Muscle of back (tissue), 11 donors: ENCODE data around the gene TYROBP. TPM values are rescaled to one million over a fixed set of nuclear protein-coding genes. Genes with fewer than 3 reads are reported as not detected.
A peak's percentile ranks its signal among the peaks of the same experiment; 100 is the strongest.
"Not testable (repeated sequence)": the region's sequence is repeated elsewhere in the genome, so short reads cannot be mapped to it uniquely, and the experiment has no call there.

Experiments used
- DNase-seq, 3 donors: peaks; one replicate each; pipeline versions ENCODE4 v3.0.0 to v3.0.0-alpha.2; 2013
- polyA plus RNA-seq, 10 donors: library from polyadenylated mRNA; unstranded; fragments of 120-200 nt; gene quantifications; one replicate each; pipeline ENCODE4 v1.2.1, GENCODE V29; 2013; ENCODE audit not compliant: insufficient read length in 10 of 10

The TYROBP gene
- polyA plus RNA-seq, 10 donors = 11.6 to 22.8 (median 16.9) TPM

GRCh38 chr19:35935911-35936737, 28.0 kb upstream of the TYROBP start, which contains the start of gene LRFN3:
LRFN3 (plus strand) TSS chr19:35936374; CDS start chr19:35939426, 3,052 bp downstream.
- peak; percentile 60 to 90 (median 86) for DNase-seq

GRCh38 chr19:35932291-35932936, 24.3 kb upstream of the TYROBP start:
- no peak for DNase-seq

- DNase-seq = no peak
These were observed 23.7 kb upstream of the TYROBP start for GRCh38 chr19:35931874-35932202.

- DNase-seq = peak; percentile 100
These were observed 23.2 kb upstream of the TYROBP start for GRCh38 chr19:35931161-35931873.

- DNase-seq = no peak
These were observed 21.8 kb upstream of the TYROBP start for GRCh38 chr19:35929876-35930275.

GRCh38 chr19:35928507-35928906, 20.4 kb upstream of the TYROBP start:
- DNase-seq = no peak

GRCh38 chr19:35925501-35925900, 17.4 kb upstream of the TYROBP start:
- DNase-seq = no peak

GRCh38 chr19:35921012-35921411, 12.9 kb upstream of the TYROBP start:
- no peak for DNase-seq

- no peak for DNase-seq
These were observed 11.2 kb upstream of the TYROBP start for GRCh38 chr19:35919306-35919705.

GRCh38 chr19:35915443-35915842, 7.3 kb upstream of the TYROBP start:
- DNase-seq = no peak

- no peak for DNase-seq
These were observed 5.5 kb upstream of the TYROBP start for GRCh38 chr19:35913589-35913988.

- DNase-seq = no peak
These were observed 3.7 kb upstream of the TYROBP start for GRCh38 chr19:35911790-35912189.

GRCh38 chr19:35911173-35911572, 3.1 kb upstream of the TYROBP start:
- DNase-seq = no peak

- DNase-seq = not testable (repeated sequence)
These were observed 2.3 kb upstream of the TYROBP start for GRCh38 chr19:35910355-35910754.

- no peak for DNase-seq
These were observed 1.6 kb upstream of the TYROBP start for GRCh38 chr19:35909684-35910035.

- DNase-seq = peak in 2 of 3 donors; percentile 56 to 69
These were observed 1.0 kb upstream of the TYROBP start for GRCh38 chr19:35908973-35909683.

GRCh38 chr19:35907377-35907745, 734 bp downstream of the TYROBP start:
- DNase-seq = no peak

- no peak for DNase-seq
These were observed 2.8 kb downstream of the TYROBP start for GRCh38 chr19:35905178-35905727.

GRCh38 chr19:35904311-35905068, 3.6 kb downstream of the TYROBP start:
- DNase-seq = no peak

- peak in 2 of 3 donors; percentile 54 to 66 for DNase-seq
These were observed 4.4 kb downstream of the TYROBP start for GRCh38 chr19:35903550-35904179.
